ENCODE results near the gene IRAK3. TPM values are rescaled to one million over a fixed set of nuclear protein-coding genes. Genes with fewer than 3 reads are reported as not detected.
A peak's percentile ranks its signal among the peaks of the same experiment; 100 is the strongest.

Gene IRAK3
- total and polyA plus RNA-seq, 8 donors = 18.5 to 71.7 (median 35.7) TPM

DNA sequence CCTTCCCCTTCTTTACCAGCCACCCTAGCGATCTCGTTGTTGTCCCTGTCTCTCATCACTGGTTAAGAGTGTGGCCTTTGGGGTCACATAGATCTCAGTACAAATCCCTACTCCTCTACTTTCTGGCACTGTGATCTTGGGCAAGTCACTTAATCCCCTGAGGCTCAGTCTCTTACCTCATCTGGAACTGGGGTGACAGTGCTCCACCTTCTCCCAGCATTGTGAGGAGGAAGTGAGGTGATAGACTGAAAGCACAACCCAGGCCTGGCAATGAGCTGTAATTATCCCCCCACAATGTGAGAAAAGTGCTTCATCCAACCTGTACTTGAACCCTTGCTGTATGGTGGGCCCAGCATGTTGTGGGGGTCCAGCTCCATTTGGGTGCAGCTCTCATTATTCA, 48.0 kb downstream of the IRAK3 start:
- TF ChIP-seq CTCF (IDR thresholded peaks at IDR 0.05) = no peak
- H3K27ac ChIP-seq = peak overlapping the region in 1 of 2 donors; percentile 60
- intact Hi-C loops (cut with DNase I) = no loop called here
- no peak for DNase-seq
- peaks cover 0 to 24% of the 10 kb centered on the region in 2 donors for H3K36me3 ChIP-seq
- no peaks in the 10 kb centered on the region for H3K27me3 ChIP-seq
- no peaks in the 10 kb centered on the region for H3K9me3 ChIP-seq
- H3K4me1 ChIP-seq = peaks cover 0 to 80% of the 10 kb centered on the region in 2 donors
- ATAC-seq = no peak
- H3K4me3 ChIP-seq = no peak overlapping the region

- peaks cover 0 to 82% of the 10 kb centered on the region in 2 donors for H3K4me1 ChIP-seq
- ATAC-seq (no peak), DNase-seq (no peak)
- H3K27me3 ChIP-seq = no peaks in the 10 kb centered on the region
- H3K9me3 ChIP-seq = no peaks in the 10 kb centered on the region
- intact Hi-C loops (cut with DNase I) = no loop called here
- H3K4me3 ChIP-seq = no peak overlapping the region
- no peak for TF ChIP-seq CTCF (IDR thresholded peaks at IDR 0.05)
- peak overlapping the region in 1 of 2 donors; percentile 60 for H3K27ac ChIP-seq
- peaks cover 0 to 24% of the 10 kb centered on the region in 2 donors for H3K36me3 ChIP-seq
Measured at GRCh38 chr12:66237505-66238175, 48.6 kb downstream of the IRAK3 start.

GRCh38 chr12:66239295-66239694, 50.3 kb downstream of the IRAK3 start:
- intact Hi-C loops (cut with DNase I) = no loop called here
- no peak for TF ChIP-seq CTCF (IDR thresholded peaks at IDR 0.05)
- peak overlapping the region in 1 of 2 donors; percentile 80 for H3K27ac ChIP-seq

GRCh38 chr12:66240096-66240820, 51.2 kb downstream of the IRAK3 start:
- no peak for ATAC-seq
- Histone ChIP-seq H3K4me3 (no peak overlapping the region), H3K27ac (peak overlapping the region in 1 of 2 donors; percentile 80), H3K4me1 (peaks cover 0 to 72% of the 10 kb centered on the region in 2 donors), H3K36me3 (peaks cover 0 to 42% of the 10 kb centered on the region in 2 donors), H3K27me3 (no peaks in the 10 kb centered on the region), H3K9me3 (no peaks in the 10 kb centered on the region)
- no peak for TF ChIP-seq CTCF (IDR thresholded peaks at IDR 0.05)
- intact Hi-C loops (cut with DNase I) = no loop called here
- no peak for DNase-seq

More at GRCh38 chr12:66239295-66239694, 50.3 kb downstream of the IRAK3 start:
- Histone ChIP-seq H3K4me3 (no peak overlapping the region), H3K36me3 (peaks cover 0 to 32% of the 10 kb centered on the region in 2 donors), H3K27me3 (no peaks in the 10 kb centered on the region), H3K9me3 (no peaks in the 10 kb centered on the region), H3K4me1 (peaks cover 0 to 78% of the 10 kb centered on the region in 2 donors)
- DNase-seq (no peak), ATAC-seq (no peak)
